HG03039 (cell line): ENCODE measurements around the gene ADGRB3.

Source experiments
- ATAC-seq: cut with Tn5 transposase; IDR thresholded peaks from one replicate; pipeline ENCODE4 v1.9.1; 2021; ENCODE audit warnings: mild to moderate bottlenecking, moderate library complexity; ENCODE audit not compliant: unreplicated experiment

The ADGRB3 gene

DNA sequence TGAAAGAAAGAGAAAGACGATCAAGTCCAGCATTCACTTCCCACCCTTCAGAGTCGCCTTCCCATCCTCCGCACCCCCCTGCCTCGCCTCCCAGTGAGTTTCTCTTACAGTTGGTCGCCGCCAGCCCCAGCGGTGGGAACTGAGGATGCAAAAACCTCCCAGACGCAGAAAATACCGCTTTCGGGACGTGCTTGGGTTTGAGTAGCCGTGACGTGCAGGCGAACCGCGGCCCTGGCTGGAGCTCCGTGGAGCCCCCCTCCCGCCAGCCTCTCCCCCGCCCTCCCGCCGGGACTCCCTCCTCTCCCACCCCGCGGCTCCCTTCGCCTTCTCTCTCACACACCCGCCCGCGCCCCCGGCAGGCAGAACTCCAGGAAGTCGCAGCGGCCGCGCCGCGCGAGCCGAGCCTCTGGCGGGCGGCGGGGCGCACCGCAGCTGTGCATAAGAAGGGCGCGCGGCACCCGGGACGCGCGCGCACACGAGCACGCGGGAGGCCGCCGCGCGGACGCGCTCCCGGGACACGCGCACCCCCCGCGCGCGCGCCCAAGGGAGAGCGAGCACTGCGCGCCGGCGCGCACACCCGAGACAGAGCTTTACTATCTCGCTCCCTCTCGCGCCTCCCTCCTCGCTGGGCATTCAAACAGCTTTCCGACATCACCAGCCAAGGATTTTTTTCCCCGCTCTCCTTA is at the start of gene ADGRB3:
Gene ADGRB3, plus strand, starts transcription at position 557 of the 686 bp plus-strand sequence. CDS start 3,394 bp downstream, outside the sequence.
- ATAC-seq = peak; percentile 78

DNA sequence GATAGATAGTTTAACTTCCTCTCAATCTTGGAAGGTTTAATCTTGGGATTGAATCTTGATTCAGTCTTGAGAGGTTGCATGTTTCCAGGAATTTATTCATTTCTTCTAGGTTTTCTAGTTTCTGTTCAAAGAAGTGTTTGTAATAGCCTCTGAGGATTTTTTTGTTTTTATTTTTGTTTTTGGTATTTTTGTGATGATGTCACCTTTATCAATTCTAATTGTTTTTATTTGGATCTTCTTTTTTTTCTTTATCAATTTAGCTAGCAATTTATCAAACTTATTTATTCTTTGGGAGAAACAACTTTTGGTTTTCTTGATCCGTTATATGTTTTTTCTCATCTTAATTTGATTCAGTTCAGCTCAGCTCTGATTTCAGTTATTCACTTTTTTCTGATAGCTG is 41.5 kb upstream of the ADGRB3 start:
- ATAC-seq = no peak

DNA sequence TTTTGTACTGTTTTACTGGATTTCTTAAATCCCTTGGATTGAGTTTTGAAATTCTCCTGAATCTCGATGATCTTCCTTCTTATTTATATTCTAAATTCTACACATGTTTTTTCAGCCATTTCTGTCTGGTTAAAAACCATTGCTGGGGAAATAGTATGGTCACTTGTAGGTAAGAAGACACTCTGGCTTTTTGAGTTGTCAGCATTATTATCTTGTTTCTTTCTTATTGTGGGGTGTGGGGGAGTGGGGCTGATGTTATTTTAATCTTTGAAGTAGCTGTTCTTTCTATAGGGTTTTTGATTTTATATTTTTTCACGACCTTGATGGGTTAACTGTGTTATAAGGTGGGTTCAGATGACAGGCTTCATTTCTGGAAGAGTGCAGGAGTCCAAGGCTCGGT is 37.4 kb upstream of the ADGRB3 start:
- ATAC-seq = no peak

DNA sequence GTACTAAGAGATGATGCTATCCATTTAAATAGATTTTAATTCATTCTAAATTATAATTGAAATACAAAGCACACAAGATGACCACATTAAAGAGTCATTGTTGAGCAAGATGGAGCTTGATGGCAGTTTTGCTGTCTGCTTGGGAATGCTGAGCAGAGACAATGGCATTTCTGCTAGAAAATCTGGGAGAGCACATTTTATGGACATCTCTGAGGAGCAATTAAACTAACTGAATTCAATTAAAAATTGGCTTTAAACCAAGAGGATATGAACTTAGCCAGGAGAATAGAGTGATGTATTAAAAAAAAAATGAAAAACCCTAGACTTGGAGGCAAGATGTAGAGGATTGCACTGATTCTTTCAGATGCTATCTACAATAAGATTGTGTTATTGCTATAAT is 19.1 kb upstream of the ADGRB3 start:
- ATAC-seq = no peak

DNA sequence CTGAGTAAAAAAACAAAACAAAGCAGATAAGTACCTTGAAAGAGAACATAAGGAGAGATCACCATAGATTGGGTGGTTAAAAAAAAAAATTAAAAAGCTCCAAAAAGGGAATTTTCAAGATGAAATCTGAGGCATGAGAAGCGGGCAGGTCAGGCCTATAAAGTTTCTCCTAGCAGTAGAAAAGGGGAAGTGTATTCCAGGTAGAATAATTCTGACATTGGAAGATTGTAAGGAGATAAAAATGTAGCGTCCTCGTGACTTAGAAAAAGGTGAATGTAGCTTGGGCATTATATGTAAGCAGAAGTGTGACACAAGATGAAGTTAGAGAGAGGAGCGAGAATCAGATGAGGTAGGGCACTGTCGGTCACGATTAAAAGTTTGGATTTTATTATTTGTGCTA is 9.1 kb upstream of the ADGRB3 start:
- no peak for ATAC-seq

DNA sequence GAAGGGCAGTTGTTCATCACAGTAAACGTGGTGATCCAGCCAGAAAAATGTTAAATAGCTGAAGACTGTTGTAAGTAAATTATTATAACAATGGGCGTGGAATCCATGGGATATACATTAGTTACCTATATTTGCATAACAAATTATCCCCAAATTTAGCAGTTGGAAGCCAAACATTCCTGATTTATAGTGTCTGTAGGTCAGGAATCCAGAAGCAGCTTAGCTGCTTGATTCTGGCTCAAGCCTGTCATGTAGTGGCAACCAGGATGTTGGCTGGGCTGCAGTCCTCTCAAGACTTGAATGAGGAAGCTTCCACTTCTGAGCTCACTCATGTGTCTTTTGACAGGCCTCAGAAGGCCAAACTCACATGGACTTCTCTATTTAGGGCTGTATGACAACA is 6.9 kb upstream of the ADGRB3 start:
- no peak for ATAC-seq

DNA sequence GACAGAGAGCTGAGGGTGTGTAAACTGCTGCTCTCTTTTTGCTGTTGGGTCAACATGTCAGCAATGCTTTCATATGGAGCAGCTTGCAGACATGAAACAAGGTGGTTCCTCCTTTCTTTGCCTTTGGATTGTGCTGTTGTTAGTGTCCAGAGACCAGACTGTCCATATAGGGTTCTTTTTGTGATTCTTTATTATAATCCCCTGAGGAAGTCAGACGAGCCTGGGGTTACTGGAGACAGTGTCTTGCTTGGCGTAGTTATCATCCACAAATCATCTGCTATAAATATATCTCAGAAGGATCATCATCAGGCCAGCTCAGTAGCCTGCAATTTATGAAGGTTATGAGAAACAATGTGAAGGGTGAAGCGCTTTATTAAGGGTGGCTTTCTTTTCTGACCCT is 2.3 kb upstream of the ADGRB3 start:
- no peak for ATAC-seq

DNA sequence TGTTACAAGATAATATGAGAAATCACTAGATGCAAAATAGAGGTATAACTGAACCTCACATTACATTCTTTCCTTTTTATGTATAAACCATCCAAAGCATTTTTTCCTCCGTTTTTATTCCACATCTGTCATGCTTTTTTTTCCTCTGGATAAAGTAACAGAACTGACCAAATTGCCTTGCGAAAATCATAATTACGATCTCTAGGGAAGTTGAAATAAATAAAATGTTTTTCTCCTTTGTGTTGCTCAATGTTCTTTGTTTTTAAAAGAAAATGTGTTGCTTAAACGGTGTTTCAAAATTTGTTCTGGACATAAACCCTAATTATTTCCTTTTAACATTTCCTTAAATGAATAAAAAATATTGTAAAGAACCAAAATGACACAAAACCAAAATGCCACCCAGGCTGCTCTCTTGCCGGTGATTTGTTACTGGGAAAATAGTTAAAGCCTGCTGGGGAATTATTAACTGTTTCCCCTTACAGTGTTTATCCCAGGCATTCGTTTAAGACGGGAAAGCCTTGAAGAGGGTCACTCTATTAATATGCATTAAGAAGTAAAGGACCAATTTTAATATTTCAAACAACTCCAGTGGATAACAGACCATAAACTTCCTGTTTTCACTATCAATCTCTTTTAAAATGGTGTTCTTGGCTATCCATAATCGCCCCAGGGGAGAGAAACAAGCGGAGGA is 1.7 kb upstream of the ADGRB3 start:
- no peak for ATAC-seq

DNA sequence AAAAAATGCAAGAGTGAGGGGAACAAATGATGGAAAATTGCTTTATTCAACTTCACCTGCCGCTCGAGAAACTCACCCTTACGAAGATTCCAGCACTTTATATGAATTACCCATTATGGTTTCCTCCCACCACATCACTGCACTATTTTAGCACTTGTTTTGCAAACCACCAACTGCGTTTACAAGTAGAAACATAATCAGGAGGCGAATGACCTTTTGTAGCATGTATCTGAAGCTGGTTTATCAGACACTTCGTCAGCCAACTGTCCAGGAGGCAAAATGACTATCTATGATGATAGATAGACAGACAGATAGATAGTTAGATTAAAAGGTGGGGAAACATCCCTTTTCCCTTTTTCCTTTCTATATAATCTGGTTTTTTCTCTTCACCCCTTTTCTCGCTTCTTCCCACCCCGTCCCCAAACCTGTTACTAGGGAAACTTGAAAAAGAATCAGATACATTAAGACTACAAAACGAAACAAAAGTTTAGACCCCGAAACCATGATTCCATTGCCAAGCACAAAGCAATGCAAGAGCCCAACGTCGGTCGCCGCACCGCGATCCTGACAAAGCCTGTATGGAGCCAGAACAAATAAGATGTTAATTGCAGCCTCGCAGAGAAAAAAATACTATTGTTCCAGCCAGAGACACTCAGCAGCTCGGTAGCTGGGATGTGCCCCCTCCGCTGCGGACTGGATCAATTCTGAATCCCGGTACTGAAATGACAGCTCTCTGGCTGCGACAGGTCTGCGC is 933 bp upstream of the ADGRB3 start:
- no peak for ATAC-seq

DNA sequence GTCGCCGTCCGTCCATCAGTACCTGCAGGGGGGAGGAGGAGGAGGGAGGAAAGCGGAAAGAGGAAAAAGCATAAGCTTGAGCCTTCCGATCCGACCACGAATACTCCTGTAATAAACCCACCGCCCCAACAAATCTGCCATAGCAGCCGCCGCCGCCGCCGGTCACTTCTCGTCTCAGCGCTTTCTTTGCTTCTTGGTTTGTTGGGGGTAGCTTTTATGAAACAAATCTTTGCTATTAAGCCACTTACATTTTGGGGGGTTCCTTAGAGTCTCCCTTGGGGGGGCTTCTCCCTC is 277 bp downstream of the ADGRB3 start:
- no peak for ATAC-seq

DNA sequence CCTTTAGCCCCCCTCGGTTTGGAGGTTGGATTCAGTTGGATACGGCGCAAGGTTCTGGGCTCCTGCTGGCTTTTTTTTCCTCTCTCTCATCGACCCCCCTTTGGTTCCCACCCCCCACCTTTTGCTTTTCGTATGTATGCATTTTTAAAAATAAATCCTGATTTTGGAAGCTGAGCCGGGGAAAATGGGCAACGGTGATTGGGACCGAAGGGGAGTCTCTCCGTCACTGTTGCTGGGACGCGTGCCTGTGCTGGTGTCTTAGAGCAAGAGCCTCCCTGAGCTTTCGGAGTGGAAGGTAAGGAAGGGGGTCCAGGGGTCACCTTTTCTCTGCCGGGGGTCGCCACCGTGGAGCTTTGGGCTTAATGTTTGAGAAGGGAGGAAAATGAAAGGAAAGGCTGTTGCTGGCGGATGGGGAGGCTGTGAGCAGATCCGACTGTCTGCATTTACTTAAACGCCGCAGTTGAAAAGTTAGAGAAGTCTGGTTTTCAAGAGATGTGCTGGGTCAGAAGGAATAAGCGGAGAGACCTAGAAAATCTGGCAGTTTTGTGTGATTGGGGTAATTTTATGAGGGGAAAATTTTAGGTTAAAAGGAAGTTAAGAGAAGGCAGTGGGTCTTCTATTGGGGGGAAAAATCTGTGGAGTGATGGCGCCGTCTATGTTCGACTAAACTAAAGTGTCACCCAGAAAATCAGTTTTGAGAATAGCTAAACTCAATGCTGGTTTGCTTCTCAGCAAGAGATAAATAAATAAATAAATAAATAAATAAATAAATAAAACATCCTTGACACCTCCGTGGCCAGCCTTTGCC is 828 bp downstream of the ADGRB3 start:
- ATAC-seq = no peak

DNA sequence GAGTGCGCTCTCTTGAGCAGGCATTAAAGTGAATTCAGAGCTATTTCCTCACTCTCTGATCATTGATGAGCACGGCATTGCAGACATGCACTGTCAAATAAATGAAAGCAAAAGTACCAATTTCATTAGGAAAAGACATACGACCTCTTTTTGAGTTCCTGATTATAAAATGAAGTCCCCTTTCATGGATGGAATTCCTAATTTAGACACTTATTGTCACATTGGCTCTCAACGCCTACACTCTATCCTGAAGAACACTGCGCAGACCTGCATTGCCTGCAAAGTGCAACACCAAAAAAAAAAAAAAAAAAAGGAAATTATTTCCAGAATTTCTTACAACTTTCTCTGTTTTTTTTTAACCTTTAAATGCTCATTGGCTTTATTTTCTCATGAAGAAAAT is 1.6 kb downstream of the ADGRB3 start:
- ATAC-seq = no peak

DNA sequence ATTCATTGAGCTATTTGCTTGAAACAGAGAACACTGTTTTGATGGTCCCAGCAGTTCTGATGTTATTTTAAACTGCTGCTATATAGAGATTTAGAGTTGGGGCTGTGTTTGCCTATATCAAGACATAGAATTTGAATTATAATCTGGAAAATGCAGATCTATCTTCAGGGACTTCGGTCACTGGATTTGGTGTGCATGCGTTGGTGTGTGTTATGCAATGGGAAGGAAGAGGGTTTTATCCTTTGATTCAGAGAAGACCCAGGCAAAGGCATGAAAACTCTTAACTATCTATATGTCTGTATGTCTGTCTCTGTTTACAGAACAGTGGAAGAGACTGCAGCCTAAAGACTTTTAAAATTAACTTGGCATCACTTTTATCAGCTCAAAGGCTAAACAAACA is 2.0 kb downstream of the ADGRB3 start:
- no peak for ATAC-seq

DNA sequence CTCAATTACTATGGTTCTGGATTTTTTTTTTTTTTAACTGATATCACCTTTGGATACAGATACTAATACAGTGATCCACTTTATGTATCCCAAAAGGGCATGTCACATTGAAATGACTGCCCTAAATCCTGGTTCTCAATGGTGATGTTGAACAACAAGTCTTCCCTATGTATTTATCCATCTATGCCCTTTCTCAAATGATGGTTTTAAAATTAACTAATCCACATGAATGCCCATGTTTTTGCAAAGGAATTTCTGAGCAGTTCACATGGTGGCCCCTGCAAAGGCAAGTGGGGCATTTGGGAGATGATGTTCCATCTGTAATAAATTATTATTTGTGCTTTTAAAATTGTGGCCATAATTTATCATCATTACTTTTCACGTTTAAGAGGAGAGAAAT is 2.7 kb downstream of the ADGRB3 start:
- no peak for ATAC-seq

DNA sequence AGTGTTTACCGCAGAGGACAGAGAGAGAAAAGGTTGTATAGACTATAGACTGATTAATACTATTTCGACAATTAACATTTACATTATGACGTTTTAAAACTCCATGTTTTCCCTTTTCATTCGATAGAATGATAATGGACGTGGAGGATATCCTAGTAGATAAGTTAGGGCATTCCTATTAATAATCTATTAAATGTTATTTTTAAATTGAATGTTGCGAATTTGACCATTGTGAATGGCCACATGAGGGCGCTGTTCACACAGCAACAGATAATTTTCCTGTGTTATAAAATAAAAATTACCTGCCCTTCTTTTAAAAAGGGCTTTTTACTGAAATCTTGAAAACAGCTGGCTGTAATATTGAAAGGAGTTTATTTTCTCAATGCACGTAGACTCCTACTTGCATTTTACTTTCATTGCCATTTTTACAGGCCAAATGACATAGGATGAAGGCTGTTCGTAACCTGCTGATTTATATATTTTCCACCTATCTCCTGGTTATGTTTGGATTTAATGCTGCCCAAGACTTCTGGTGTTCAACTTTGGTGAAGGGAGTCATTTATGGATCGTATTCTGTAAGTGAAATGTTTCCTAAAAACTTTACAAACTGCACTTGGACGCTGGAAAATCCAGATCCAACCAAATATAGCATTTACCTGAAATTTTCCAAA is 3.3 kb downstream of the ADGRB3 start:
- ATAC-seq = no peak

DNA sequence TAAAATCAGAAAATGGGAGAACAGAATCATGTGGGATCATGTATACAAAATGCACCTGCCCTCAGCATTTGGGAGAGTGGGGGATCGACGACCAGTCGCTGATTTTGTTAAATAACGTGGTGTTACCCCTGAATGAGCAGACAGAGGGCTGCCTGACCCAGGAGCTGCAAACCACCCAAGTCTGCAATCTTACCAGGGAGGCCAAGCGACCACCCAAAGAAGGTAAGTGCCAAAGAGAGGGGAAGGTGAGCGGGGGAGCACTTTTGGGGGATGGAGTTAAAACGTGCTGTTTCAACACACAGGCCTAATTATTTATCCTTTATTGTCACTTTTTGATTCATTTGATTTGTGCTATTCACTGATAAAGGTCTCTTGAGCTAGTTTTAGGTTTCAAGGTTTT is 4.1 kb downstream of the ADGRB3 start:
- ATAC-seq = no peak

DNA sequence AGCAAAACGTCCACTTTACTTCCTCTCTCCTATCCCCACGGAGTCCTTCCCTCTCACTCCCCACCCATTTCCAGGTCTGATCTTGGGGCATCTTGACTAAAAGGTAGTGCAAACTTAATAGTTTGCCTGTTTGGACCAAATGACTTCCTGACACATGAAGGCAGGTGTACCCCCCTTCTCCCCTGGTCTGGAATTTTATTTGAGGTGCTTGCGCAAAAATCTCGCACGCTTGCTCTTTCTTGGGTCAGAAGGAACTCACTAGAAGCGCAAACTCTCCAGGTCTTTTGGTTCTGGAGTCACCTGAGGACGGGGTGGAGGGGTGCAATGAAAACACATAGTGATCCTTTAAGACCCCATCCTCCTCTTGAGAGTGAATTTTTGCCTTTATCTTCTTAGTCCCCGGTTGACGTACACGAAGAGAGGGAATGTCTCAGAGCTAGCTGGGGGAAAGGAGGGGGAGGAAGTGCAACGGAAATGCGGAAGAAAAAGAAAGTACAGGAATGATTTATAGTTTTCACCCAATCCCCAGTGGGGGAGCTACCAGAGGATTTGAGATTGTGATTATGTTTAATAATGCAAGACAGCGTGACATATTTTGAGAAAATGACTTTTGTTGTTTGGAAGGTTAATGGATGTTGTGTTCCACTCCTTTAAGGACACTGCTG is 4.9 kb downstream of the ADGRB3 start:
- ATAC-seq = no peak

DNA sequence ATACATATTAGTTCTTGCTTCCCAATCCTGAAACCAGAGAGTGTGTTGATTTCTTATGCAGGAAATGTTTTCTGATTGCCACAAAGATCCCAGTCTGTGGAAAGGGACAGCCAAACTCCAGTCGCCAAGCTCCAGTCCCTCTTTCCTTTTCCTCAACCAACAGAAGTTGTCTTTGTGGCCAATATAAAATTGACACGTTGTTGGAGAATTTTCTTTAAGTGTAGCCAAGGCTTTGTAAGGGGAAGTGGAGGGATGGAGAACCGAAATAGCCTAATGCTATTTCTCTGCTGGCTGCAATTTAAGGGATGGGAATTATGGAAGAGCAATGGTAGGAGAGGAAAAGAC is 5.4 kb downstream of the ADGRB3 start:
- ATAC-seq = no peak

DNA sequence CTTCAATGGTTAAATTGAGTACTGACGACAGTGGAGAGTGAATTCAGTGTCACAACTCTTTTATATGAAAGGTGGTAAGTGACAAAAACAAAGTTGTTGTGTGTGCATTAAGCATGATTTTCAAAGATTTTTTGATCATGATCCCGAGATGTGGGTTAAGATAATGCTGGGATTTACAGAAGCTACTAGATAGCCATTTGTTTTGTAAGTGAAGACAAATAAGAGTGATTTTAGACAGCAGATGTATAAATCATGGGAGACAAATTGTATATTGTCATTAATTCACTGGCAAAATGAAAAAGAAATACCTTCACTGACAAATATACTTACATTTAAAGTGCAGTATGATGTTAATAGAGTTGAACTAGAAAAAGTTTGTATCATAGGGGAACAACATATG is 6.1 kb downstream of the ADGRB3 start:
- no peak for ATAC-seq

DNA sequence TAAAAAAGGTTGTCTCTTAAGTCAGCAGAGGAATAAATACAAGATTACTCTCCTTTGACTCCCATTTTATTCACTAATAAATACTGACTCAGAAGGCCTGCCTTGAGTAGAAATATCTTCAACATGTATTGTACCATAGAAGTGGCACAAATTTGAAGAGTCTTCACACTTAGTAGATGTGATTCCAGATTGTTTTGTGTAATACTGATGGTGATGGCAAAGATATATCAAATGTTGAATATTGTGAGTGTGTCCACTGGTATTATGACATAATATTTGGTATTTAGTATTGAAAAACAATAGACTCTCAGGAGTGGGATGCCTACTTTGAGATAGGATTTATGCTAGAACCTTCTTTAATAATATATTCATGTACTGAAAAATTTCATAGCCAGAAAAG is 7.0 kb downstream of the ADGRB3 start:
- no peak for ATAC-seq

DNA sequence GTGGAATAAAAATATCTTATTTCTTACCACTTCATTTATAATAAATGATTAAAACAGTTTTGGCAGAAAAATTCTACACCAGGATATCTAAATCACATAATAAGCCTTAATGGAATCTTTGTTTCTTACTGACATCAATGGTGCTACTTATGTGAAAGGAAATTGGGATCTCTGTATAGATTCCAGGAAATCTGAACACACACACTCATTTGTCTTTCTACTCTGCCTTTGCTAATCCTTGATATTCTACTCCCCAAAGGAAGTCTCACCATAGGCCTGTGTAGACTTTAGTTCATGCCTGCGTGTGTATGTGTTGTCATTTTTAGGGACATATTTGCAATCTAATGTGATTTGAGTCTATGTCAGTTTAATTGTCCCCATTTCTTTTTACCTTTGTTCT is 7.9 kb downstream of the ADGRB3 start:
- no peak for ATAC-seq
